ENCODE measurements around the gene DCLRE1C. TPM values are rescaled to one million over a fixed set of nuclear protein-coding genes. Genes with fewer than 3 reads are reported as not detected.

DCLRE1C gene
- polyA plus RNA-seq, 1 donor from 2014 or later, result 7.5 TPM

- Histone ChIP-seq H3K36me3 (ENCODE audit: insufficient read depth, low read length) (no peaks in the 10 kb centered on the region), H3K27ac (ENCODE audit: low read length) (no peak overlapping the region), H3K9ac (ENCODE audit: low read length) (no peak overlapping the region), H2AFZ (ENCODE audit: low read depth, low read length) (no peak overlapping the region), H4K20me1 (ENCODE audit: insufficient read depth) (no peaks in the 10 kb centered on the region), H3K4me3 (ENCODE audit: low read length) (no peak overlapping the region), H3K9me2 (ENCODE audit: insufficient read depth, low read length) (no peaks in the 10 kb centered on the region), H3K4me2 (ENCODE audit: low read length) (no peak overlapping the region), H3K9me3 (ENCODE audit: low read length) (no peaks in the 10 kb centered on the region), H3F3A (ENCODE audit: insufficient read depth, low read length, poor library complexity, severe bottlenecking) (no peaks in the 10 kb centered on the region), H3K27me3 (ENCODE audit: insufficient read depth, low read depth, low read length) (no peaks in the 10 kb centered on the region), H3K79me2 (replicated peaks; ENCODE audit: insufficient read depth, low read length) (no peaks in the 10 kb centered on the region)
- no peak for TF ChIP-seq TAF1 (IDR thresholded peaks at IDR 0.05; ENCODE audit: low read depth)
- TF ChIP-seq POLR2AphosphoS5 (IDR thresholded peaks at IDR 0.05), result no peak
- TF ChIP-seq EZH2 (IDR thresholded peaks at IDR 0.05; ENCODE audit: borderline replicate concordance, insufficient read depth, low read length, poor library complexity, severe bottlenecking), result no peak
- TF ChIP-seq EP300 (conservative IDR thresholded peaks at IDR 0.05; ENCODE audit: poor library complexity, severe bottlenecking), result no peak
- no peak for TF ChIP-seq REST (IDR thresholded peaks at IDR 0.05; ENCODE audit: borderline replicate concordance)
- TF ChIP-seq MXI1 (conservative IDR thresholded peaks at IDR 0.05; ENCODE audit: poor library complexity, severe bottlenecking), result no peak
- no peak for TF ChIP-seq SMC3 (conservative IDR thresholded peaks at IDR 0.05; ENCODE audit: poor library complexity)
- TF ChIP-seq CTCF (IDR thresholded peaks at IDR 0.05; ENCODE audit: poor library complexity, severe bottlenecking), result no peak
- TF ChIP-seq RAD21 (conservative IDR thresholded peaks at IDR 0.05), result no peak
Measured at GRCh38 chr10:14926722-14927416, 27.0 kb downstream of the DCLRE1C start.

- Histone ChIP-seq H3K9ac (ENCODE audit: low read length) (no peak overlapping the region), H3K4me3 (ENCODE audit: low read length) (no peak overlapping the region), H4K20me1 (ENCODE audit: insufficient read depth) (no peaks in the 10 kb centered on the region), H2AFZ (ENCODE audit: low read depth, low read length) (no peak overlapping the region), H3K27ac (ENCODE audit: low read length) (no peak overlapping the region), H3K9me3 (ENCODE audit: low read length) (no peaks in the 10 kb centered on the region), H3K27me3 (ENCODE audit: insufficient read depth, low read depth, low read length) (no peaks in the 10 kb centered on the region), H3K36me3 (ENCODE audit: insufficient read depth, low read length) (no peaks in the 10 kb centered on the region), H3F3A (ENCODE audit: insufficient read depth, low read length, poor library complexity, severe bottlenecking) (no peaks in the 10 kb centered on the region), H3K9me2 (ENCODE audit: insufficient read depth, low read length) (no peaks in the 10 kb centered on the region), H3K79me2 (replicated peaks; ENCODE audit: insufficient read depth, low read length) (no peaks in the 10 kb centered on the region), H3K4me2 (ENCODE audit: low read length) (no peak overlapping the region)
- no peak for TF ChIP-seq POLR2AphosphoS5 (IDR thresholded peaks at IDR 0.05)
Measured at GRCh38 chr10:14926061-14926470, 27.8 kb downstream of the DCLRE1C start.

Data from neural cell (in vitro differentiated cells).